Activated CD4-positive, alpha-beta T cell treated with anti-CD3 and anti-CD28 coated beads for 24 hours (primary cell): Measurements from ENCODE around the gene PRKCB.

Experiments used
- DNase-seq, 2 donors: peaks; one replicate each; pipeline ENCODE4 v3.0.0-alpha.2; 2020; ENCODE audit warnings: low read depth in 2 of 2

Gene PRKCB

GRCh38 chr16:23866621-23867020 lies 30.8 kb downstream of the PRKCB start:
- no peak for DNase-seq

GRCh38 chr16:23867566-23867965 lies 31.8 kb downstream of the PRKCB start:
- no peak for DNase-seq

- DNase-seq = no peak
These were observed 32.4 kb downstream of the PRKCB start for GRCh38 chr16:23868136-23868535.

GRCh38 chr16:23869052-23869451 lies 33.3 kb downstream of the PRKCB start:
- DNase-seq = no peak

- no peak for DNase-seq
These were observed 36.1 kb downstream of the PRKCB start for GRCh38 chr16:23871924-23872323.

- DNase-seq = no peak
These were observed 39.0 kb downstream of the PRKCB start for GRCh38 chr16:23874613-23875294.

GRCh38 chr16:23876256-23876896 lies 40.6 kb downstream of the PRKCB start:
- DNase-seq = no peak

- no peak for DNase-seq
These were observed 41.6 kb downstream of the PRKCB start for GRCh38 chr16:23877107-23878070.

- DNase-seq = no peak
These were observed 44.1 kb downstream of the PRKCB start for GRCh38 chr16:23879735-23880373.

- no peak for DNase-seq
These were observed 53.4 kb downstream of the PRKCB start for GRCh38 chr16:23889189-23889588.

GRCh38 chr16:23893986-23894385 lies 58.2 kb downstream of the PRKCB start:
- DNase-seq = no peak

GRCh38 chr16:23895052-23895451 lies 59.3 kb downstream of the PRKCB start:
- no peak for DNase-seq

- no peak for DNase-seq
These were observed 61.3 kb downstream of the PRKCB start for GRCh38 chr16:23896832-23897821.

GRCh38 chr16:23898682-23899430 lies 63.1 kb downstream of the PRKCB start:
- DNase-seq = no peak

GRCh38 chr16:23899869-23900268 lies 64.1 kb downstream of the PRKCB start:
- DNase-seq = no peak

GRCh38 chr16:23900480-23901177 lies 64.8 kb downstream of the PRKCB start:
- DNase-seq = no peak

- no peak for DNase-seq
These were observed 65.6 kb downstream of the PRKCB start for GRCh38 chr16:23901178-23902033.

GRCh38 chr16:23902034-23902747 lies 66.4 kb downstream of the PRKCB start:
- DNase-seq = no peak
